Loucy (cell line): Measurements from ENCODE around the gene CYP24A1.

Experiments used
- H2AFZ ChIP-seq: fragments of 200-600 bp; sonication (generic); 2 replicates; pipeline ENCODE4 v1.6.0; 2016; ENCODE audit warnings: antibody characterized with exemption, mild to moderate bottlenecking, low read length, moderate library complexity
- H3F3A ChIP-seq: fragments of 200-600 bp; 2 replicates; pipeline ENCODE4 v1.6.0; 2016; ENCODE audit warnings: antibody characterized with exemption, low read depth, mild to moderate bottlenecking
- H3K27me3 ChIP-seq: fragments of 200-600 bp; sonication (generic); 2 replicates; pipeline ENCODE4 v1.6.1; 2014; ENCODE audit warnings: low read length, mild to moderate bottlenecking; ENCODE audit not compliant: insufficient read depth, poor library complexity, severe bottlenecking
- H3K36me3 ChIP-seq: fragments of 200-600 bp; sonication (generic); 2 replicates; pipeline ENCODE4 v1.6.1; 2016; ENCODE audit warnings: low read length; ENCODE audit not compliant: insufficient read depth
- H3K4me1 ChIP-seq: fragments of 200-600 bp; sonication (generic); 2 replicates; pipeline ENCODE4 v1.5.1; 2014; ENCODE audit warnings: low read length, mild to moderate bottlenecking; ENCODE audit not compliant: insufficient read depth, poor library complexity, severe bottlenecking
- H3K4me2 ChIP-seq: fragments of 200-600 bp; sonication (generic); 2 replicates; pipeline ENCODE4 v1.6.0; 2014; ENCODE audit warnings: antibody characterized with exemption, low read length, low read depth, mild to moderate bottlenecking; ENCODE audit not compliant: poor library complexity, severe bottlenecking
- H3K4me3 ChIP-seq: fragments of 200-600 bp; sonication (generic); 2 replicates; pipeline ENCODE4 v1.5.1; 2014; ENCODE audit warnings: low read length, mild to moderate bottlenecking, mixed read lengths; ENCODE audit not compliant: poor library complexity, severe bottlenecking
- H3K79me2 ChIP-seq: fragments of 200-600 bp; sonication (generic); 2 replicates; pipeline ENCODE4 v1.6.1; 2014; ENCODE audit warnings: low read length; ENCODE audit not compliant: insufficient read depth
- H3K9ac ChIP-seq: fragments of 200-600 bp; sonication (generic); 2 replicates; pipeline ENCODE4 v1.6.0; 2014; ENCODE audit warnings: mild to moderate bottlenecking, low read depth, low read length, moderate library complexity; ENCODE audit not compliant: poor library complexity, severe bottlenecking
- H3K9me2 ChIP-seq: fragments of 200-600 bp; sonication (generic); replicated peaks from 2 replicates; pipeline ENCODE4 v1.6.1; 2016; ENCODE audit warnings: low read depth, low read length, mixed read lengths
- H3K9me3 ChIP-seq: fragments of 200-600 bp; sonication (generic); 2 replicates; pipeline ENCODE4 v1.6.1; 2014; ENCODE audit warnings: mild to moderate bottlenecking, antibody characterized with exemption, low read length, low read depth; ENCODE audit not compliant: insufficient read depth
- H4K20me1 ChIP-seq: fragments of 200-600 bp; sonication (generic); 2 replicates; pipeline ENCODE4 v1.6.0; 2014; ENCODE audit warnings: antibody characterized with exemption, low read length, mild to moderate bottlenecking; ENCODE audit not compliant: insufficient read depth, poor library complexity, severe bottlenecking
- CTCF ChIP-seq: fragments of 200-600 bp; sonication (generic); conservative IDR thresholded peaks from 2 replicates; pipeline ENCODE4 v1.5.1; 2014; ENCODE audit warnings: mild to moderate bottlenecking, antibody characterized with exemption, low read length
- EZH2phosphoT487 ChIP-seq: fragments of 200-600 bp; IDR thresholded peaks from 2 replicates; pipeline ENCODE4 v1.6.1; 2018; ENCODE audit warnings: antibody characterized with exemption, mild to moderate bottlenecking, moderate library complexity, borderline replicate concordance

The CYP24A1 gene

GRCh38 chr20:54179946-54180345 lies 6.2 kb upstream of the CYP24A1 start:
- no peak for TF ChIP-seq CTCF
- no peak for TF ChIP-seq EZH2phosphoT487
- no peak overlapping the region for H3K4me2 ChIP-seq
- no peaks in the 10 kb centered on the region for H3K9me3 ChIP-seq
- no peaks in the 10 kb centered on the region for H3K36me3 ChIP-seq
- no peak overlapping the region for H3K4me3 ChIP-seq
- H3F3A ChIP-seq: no peaks in the 10 kb centered on the region
- H2AFZ ChIP-seq: no peak overlapping the region
- no peaks in the 10 kb centered on the region for H3K79me2 ChIP-seq
- no peak overlapping the region for H3K9ac ChIP-seq
- H3K27me3 ChIP-seq: no peaks in the 10 kb centered on the region
- H3K4me1 ChIP-seq: no peaks in the 10 kb centered on the region
- no peaks in the 10 kb centered on the region for H3K9me2 ChIP-seq
- no peaks in the 10 kb centered on the region for H4K20me1 ChIP-seq

GRCh38 chr20:54178256-54178655 lies 4.5 kb upstream of the CYP24A1 start:
- no peaks in the 10 kb centered on the region for H3K4me1 ChIP-seq
- no peak overlapping the region for H3K4me3 ChIP-seq
- no peaks in the 10 kb centered on the region for H3K79me2 ChIP-seq
- no peaks in the 10 kb centered on the region for H4K20me1 ChIP-seq
- H3K9me3 ChIP-seq: no peaks in the 10 kb centered on the region
- H3K27me3 ChIP-seq: no peaks in the 10 kb centered on the region
- H3K9me2 ChIP-seq: no peaks in the 10 kb centered on the region
- no peak overlapping the region for H3K9ac ChIP-seq
- TF ChIP-seq CTCF: no peak
- no peak for TF ChIP-seq EZH2phosphoT487
- H3K36me3 ChIP-seq: no peaks in the 10 kb centered on the region
- no peak overlapping the region for H2AFZ ChIP-seq
- no peak overlapping the region for H3K4me2 ChIP-seq
- no peaks in the 10 kb centered on the region for H3F3A ChIP-seq

GRCh38 chr20:54177378-54177777 lies 3.6 kb upstream of the CYP24A1 start:
- Histone ChIP-seq H3K4me2 (no peak overlapping the region), H3F3A (no peaks in the 10 kb centered on the region)
- TF ChIP-seq EZH2phosphoT487 (no peak), CTCF (no peak)

More at GRCh38 chr20:54177378-54177777, 3.6 kb upstream of the CYP24A1 start:
- H3K9ac ChIP-seq: no peak overlapping the region
- no peak overlapping the region for H3K4me3 ChIP-seq
- no peaks in the 10 kb centered on the region for H3K9me2 ChIP-seq
- no peaks in the 10 kb centered on the region for H3K79me2 ChIP-seq
- H2AFZ ChIP-seq: no peak overlapping the region
- H3K36me3 ChIP-seq: no peaks in the 10 kb centered on the region
- no peaks in the 10 kb centered on the region for H3K27me3 ChIP-seq
- H3K9me3 ChIP-seq: no peaks in the 10 kb centered on the region
- no peaks in the 10 kb centered on the region for H4K20me1 ChIP-seq
- no peaks in the 10 kb centered on the region for H3K4me1 ChIP-seq
